Stimulated activated CD4-positive, alpha-beta T cell treated with anti-CD3 and anti-CD28 coated beads, TNF-alpha, amount 100 ng/mL, for 4 hours (primary cell): ENCODE measurements around the gene LRRC8C.

Experiments
- DNase-seq, 3 experiments: peaks; one replicate each; pipeline ENCODE4 v3.0.0-alpha.2; 2020; ENCODE audit warnings: low read depth in 3 of 3

LRRC8C gene

GRCh38 chr1:89633248-89633799 lies 404 bp downstream of the LRRC8C start:
- peak in 1 of 3 experiments; percentile 18 for DNase-seq

- DNase-seq: peak in 1 of 3 experiments; percentile 13
Measured at GRCh38 chr1:89633800-89634625, 1.1 kb downstream of the LRRC8C start.

GRCh38 chr1:89635825-89636815 lies 3.2 kb downstream of the LRRC8C start:
- DNase-seq: no peak

- DNase-seq: no peak
Measured at GRCh38 chr1:89637496-89637895, 4.6 kb downstream of the LRRC8C start.

GRCh38 chr1:89640440-89640839 lies 7.5 kb downstream of the LRRC8C start:
- DNase-seq: no peak

GRCh38 chr1:89641781-89642180 lies 8.9 kb downstream of the LRRC8C start:
- no peak for DNase-seq

GRCh38 chr1:89643577-89643976 lies 10.7 kb downstream of the LRRC8C start:
- DNase-seq: no peak

GRCh38 chr1:89644119-89644814 lies 11.3 kb downstream of the LRRC8C start:
- DNase-seq: no peak

- no peak for DNase-seq
Measured at GRCh38 chr1:89646259-89646658, 13.3 kb downstream of the LRRC8C start.

- DNase-seq: no peak
Measured at GRCh38 chr1:89649783-89650182, 16.9 kb downstream of the LRRC8C start.

GRCh38 chr1:89652373-89652772 lies 19.5 kb downstream of the LRRC8C start:
- DNase-seq: no peak

- DNase-seq: no peak
Measured at GRCh38 chr1:89657886-89658285, 25.0 kb downstream of the LRRC8C start.

GRCh38 chr1:89659322-89660081 lies 26.6 kb downstream of the LRRC8C start:
- DNase-seq: no peak

- no peak for DNase-seq
Measured at GRCh38 chr1:89660224-89661061, 27.5 kb downstream of the LRRC8C start.

GRCh38 chr1:89665941-89666340 lies 33.0 kb downstream of the LRRC8C start:
- DNase-seq: no peak

GRCh38 chr1:89666640-89667039 lies 33.7 kb downstream of the LRRC8C start:
- DNase-seq: no peak

GRCh38 chr1:89667691-89668090 lies 34.8 kb downstream of the LRRC8C start:
- no peak for DNase-seq

GRCh38 chr1:89668961-89669360 lies 36.0 kb downstream of the LRRC8C start:
- DNase-seq: no peak

- no peak for DNase-seq
Measured at GRCh38 chr1:89669441-89669840, 36.5 kb downstream of the LRRC8C start.

GRCh38 chr1:89670163-89670562 lies 37.2 kb downstream of the LRRC8C start:
- DNase-seq: no peak
